IPS-NIHi11 (cell line): ENCODE data around the gene RBM19.

ENCODE experiments used
- DNase-seq: peaks from one replicate; pipeline ENCODE4 v3.0.0; 2012; ENCODE audit warnings: mixed read lengths, low spot score

Gene RBM19

GRCh38 chr12:113880988-113881962 lies 84.8 kb downstream of the RBM19 start:
- no peak for DNase-seq

DNA sequence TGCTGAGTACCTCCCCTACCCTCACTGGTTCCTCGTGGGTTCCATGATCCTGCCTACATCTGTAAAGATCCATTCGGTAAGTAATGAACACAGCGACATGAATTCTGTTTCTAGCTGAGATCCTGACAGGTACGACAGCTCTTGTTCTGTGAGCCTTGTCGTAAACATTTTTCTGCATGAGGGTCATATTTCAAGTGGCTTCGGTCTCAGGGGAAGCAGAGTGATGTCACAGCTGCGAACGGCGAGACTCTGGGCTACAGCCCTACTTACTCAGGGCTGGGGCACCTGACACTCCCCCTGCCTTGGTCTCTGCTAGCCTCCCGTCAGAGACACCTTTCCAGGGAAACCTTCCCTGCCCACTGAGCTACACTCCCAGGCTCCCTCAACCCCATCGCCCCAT lies 85.8 kb downstream of the RBM19 start:
- DNase-seq: no peak

- DNase-seq: no peak
Observed at GRCh38 chr12:113879658-113880057, 86.5 kb downstream of the RBM19 start.

- no peak for DNase-seq
Observed at GRCh38 chr12:113877607-113878006, 88.5 kb downstream of the RBM19 start.

GRCh38 chr12:113876160-113876559 lies 90.0 kb downstream of the RBM19 start:
- DNase-seq: no peak

DNA sequence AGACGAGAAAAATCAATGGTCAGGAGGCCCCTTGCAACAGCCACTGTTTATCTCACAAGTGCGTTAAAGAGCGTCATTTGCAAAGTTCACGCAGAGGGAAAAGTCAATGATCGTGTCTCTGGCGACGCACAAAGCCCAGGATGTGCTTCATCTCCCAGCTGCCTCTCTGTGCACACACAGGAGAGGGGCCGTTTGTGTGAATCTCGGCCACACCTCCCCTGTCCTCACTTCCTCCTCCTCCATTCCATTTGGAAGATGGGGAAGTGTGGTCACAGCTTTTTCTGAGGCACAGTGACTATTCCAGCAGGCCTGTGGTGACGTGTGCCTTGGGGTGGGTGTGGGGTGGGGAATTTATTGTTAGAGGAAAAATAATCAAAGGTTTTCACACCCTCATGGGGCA lies 90.4 kb downstream of the RBM19 start:
- DNase-seq: no peak

- DNase-seq: no peak
Observed at GRCh38 chr12:113874999-113875561, 91.0 kb downstream of the RBM19 start.

- no peak for DNase-seq
Observed at GRCh38 chr12:113874326-113874725, 91.8 kb downstream of the RBM19 start.

DNA sequence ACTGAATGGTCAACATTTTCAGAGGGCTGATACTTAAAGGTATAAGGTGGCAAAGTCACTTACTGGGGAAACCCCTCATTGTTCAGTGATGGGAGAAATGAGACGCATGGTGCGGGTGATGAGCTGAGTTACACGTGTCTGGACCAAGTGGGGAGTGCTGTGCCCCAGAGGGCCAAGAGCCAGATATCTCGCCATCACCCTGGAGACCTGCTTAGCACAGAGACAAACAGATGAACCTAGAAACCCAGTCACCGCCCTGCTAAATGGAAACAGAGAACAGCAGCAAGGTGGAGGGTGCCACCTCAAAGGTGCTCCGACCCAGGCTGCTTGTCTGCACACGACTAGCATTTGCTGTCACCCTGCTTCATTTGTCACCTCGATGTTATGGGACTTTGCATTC lies 92.4 kb downstream of the RBM19 start:
- no peak for DNase-seq

DNA sequence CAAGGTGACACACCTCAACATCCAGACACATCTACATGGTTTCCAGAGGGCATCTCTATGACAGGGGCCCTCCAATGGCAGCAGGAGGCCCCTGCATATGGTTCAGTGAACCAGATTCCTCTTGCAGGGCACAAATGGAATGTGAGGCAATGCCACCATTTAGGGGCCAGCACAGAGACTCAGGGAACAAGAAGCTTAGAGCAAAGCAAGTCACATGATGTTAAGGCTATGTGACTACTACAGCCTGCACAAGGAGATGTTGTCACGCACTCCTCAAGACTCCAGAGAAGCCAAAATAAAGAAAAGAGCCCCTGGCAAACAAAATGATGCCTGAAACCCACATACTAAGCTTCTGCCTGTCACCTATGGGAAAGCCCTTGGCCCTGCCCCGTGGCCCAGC lies 95.2 kb downstream of the RBM19 start:
- no peak for DNase-seq

- DNase-seq: no peak
Observed at GRCh38 chr12:113870035-113870434, 96.1 kb downstream of the RBM19 start.

GRCh38 chr12:113868365-113868764 lies 97.8 kb downstream of the RBM19 start:
- DNase-seq: no peak

DNA sequence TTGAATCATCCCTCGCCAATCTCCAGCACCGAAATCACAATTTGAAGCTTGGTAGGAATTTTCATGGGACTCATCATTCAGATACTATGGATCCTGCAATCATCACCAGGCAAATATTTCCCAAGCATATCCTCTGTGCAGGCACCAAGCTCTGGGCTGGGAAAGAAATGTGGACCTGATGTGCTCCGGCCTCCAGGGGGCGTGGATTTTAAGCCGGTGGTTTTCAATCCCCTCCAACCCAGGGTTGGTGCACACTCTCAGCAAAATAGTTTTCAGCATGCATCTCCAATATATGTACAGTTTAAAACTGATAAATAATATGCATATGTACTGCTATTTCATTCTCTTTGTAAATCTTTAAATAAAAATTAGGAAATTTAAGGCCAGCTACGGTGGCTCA lies 98.9 kb downstream of the RBM19 start:
- peak; percentile 60 for DNase-seq

DNA sequence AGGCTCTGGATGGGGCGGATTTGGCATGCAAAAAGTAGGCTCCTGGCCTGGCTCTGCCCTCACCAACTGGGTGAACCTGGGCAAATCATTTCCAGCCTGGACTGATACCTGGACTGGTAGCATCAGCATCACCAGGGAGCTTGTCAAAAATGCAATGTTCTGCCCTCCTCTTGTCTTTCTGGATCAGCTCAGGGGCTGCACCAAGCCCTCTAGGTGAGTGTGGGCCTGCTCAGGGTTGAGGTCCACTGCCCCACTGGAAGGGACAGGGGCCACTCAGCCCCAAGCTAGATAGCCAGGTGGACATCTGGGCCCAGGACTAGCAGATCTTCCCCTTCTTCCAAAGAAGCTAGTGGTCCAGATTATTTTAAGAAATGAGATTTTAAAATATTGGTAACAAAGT lies 99.6 kb downstream of the RBM19 start:
- DNase-seq: no peak

DNA sequence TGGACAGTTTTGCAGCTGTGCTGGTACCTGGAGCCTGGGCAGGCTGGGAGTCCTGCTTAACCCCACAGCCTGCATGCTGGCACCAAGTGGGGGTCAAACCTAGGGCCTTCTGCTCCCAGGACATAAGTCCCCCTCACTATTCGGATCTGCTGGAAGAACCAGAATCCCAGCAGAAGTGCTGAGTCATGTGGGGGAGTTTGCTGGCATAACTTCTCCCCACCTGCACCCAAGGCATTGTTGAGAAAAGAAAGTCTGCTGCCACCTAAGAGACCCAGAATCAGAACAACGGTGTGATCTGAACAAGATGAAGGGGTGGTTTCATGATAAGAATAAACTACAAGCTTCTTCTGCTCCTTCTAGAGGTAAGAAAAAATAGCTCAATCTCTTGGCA lies 102.7 kb downstream of the RBM19 start:
- DNase-seq: no peak

GRCh38 chr12:113862590-113863454 lies 103.3 kb downstream of the RBM19 start:
- no peak for DNase-seq

- peak; percentile 59 for DNase-seq
Observed at GRCh38 chr12:113861708-113862312, 104.3 kb downstream of the RBM19 start.

- no peak for DNase-seq
Observed at GRCh38 chr12:113860950-113861349, 105.2 kb downstream of the RBM19 start.

GRCh38 chr12:113860059-113860820 lies 105.9 kb downstream of the RBM19 start:
- peak; percentile 57 for DNase-seq

- DNase-seq: no peak
Observed at GRCh38 chr12:113858841-113859386, 107.2 kb downstream of the RBM19 start.

- DNase-seq: no peak
Observed at GRCh38 chr12:113857371-113857770, 108.8 kb downstream of the RBM19 start.
